Ishikawa (cell line): ENCODE results near the gene SEMA4C.

ENCODE experiments used
- CEBPB ChIP-seq: IDR thresholded peaks from 2 replicates; pipeline ENCODE4 v1.6.1; 2012
- CREB1 ChIP-seq: IDR thresholded peaks from 2 replicates; pipeline ENCODE4 v1.6.1; 2012; ENCODE audit warnings: low read depth
- EP300 ChIP-seq: IDR thresholded peaks from 2 replicates; pipeline ENCODE4 v1.6.1; 2012; ENCODE audit warnings: borderline replicate concordance
- FOXM1 ChIP-seq: IDR thresholded peaks from 2 replicates; pipeline ENCODE4 v1.6.1; 2012; ENCODE audit warnings: low read depth, borderline replicate concordance
- MAX ChIP-seq: IDR thresholded peaks from 2 replicates; pipeline ENCODE4 v1.6.1; 2012
- NFIC ChIP-seq: IDR thresholded peaks from 2 replicates; pipeline ENCODE4 v1.6.1; 2012
- RAD21 ChIP-seq: IDR thresholded peaks from 2 replicates; pipeline ENCODE4 v1.6.1; 2012; ENCODE audit warnings: low read depth
- REST ChIP-seq: IDR thresholded peaks from 2 replicates; pipeline ENCODE4 v1.6.1; 2012; ENCODE audit warnings: low read depth, mild to moderate bottlenecking
- TAF1 ChIP-seq: IDR thresholded peaks from 2 replicates; pipeline ENCODE4 v1.6.1; 2012; ENCODE audit warnings: low read depth, mild to moderate bottlenecking
- TCF12 ChIP-seq: IDR thresholded peaks from 2 replicates; pipeline ENCODE4 v1.6.1; 2012; ENCODE audit warnings: low read depth
- USF1 ChIP-seq: IDR thresholded peaks from 2 replicates; pipeline ENCODE4 v1.6.1; 2012
- YY1 ChIP-seq: IDR thresholded peaks from 2 replicates; pipeline ENCODE4 v1.6.1; 2012; ENCODE audit warnings: low read depth
- ZBTB7A ChIP-seq: IDR thresholded peaks from 2 replicates; pipeline ENCODE4 v1.6.1; 2012; ENCODE audit warnings: low read depth

SEMA4C gene

GRCh38 chr2:96865654-96866053 is 4.2 kb downstream of the SEMA4C start:
- no peak for TF ChIP-seq CREB1

- TF ChIP-seq CEBPB (no peak), FOXM1 (no peak)
Measured at GRCh38 chr2:96864343-96865091, 5.4 kb downstream of the SEMA4C start.

- TF ChIP-seq FOXM1, result no peak
- TF ChIP-seq TAF1, result no peak
- no peak for TF ChIP-seq USF1
Measured at GRCh38 chr2:96863575-96864342, 6.1 kb downstream of the SEMA4C start.

GRCh38 chr2:96861074-96861473 is 8.8 kb downstream of the SEMA4C start:
- TF ChIP-seq CREB1, result no peak
- TF ChIP-seq FOXM1, result no peak

GRCh38 chr2:96860065-96861029 is 9.5 kb downstream of the SEMA4C start:
- TF ChIP-seq FOXM1 (no peak), ZBTB7A (no peak)

- TF ChIP-seq NFIC, result no peak
- no peak for TF ChIP-seq TCF12
Measured at GRCh38 chr2:96859681-96860064, 10.2 kb downstream of the SEMA4C start.

- no peak for TF ChIP-seq REST
- no peak for TF ChIP-seq CEBPB
- no peak for TF ChIP-seq ZBTB7A
- 0 out of 2 replicates have a peak, but pooled peaks have one; percentile 14 for TF ChIP-seq NFIC
Measured at GRCh38 chr2:96859099-96859649, 10.7 kb downstream of the SEMA4C start.

GRCh38 chr2:96857667-96858372 is 12.1 kb downstream of the SEMA4C start, which contains the start of gene ANKRD39:
Gene ANKRD39, minus strand, starts transcription at chr2:96858016. Its CDS starts 29 bp downstream, at chr2:96857987.
- no peak for TF ChIP-seq NFIC
- TF ChIP-seq EP300, result peak; percentile 10; the same call in 1 of the 2 replicates
- peak; percentile 90 for TF ChIP-seq RAD21
- TF ChIP-seq TCF12, result no peak; the same call in 1 of the 2 replicates
- TF ChIP-seq MAX, result peak; percentile 19
- TF ChIP-seq FOXM1, result no peak
- peak; percentile 48 for TF ChIP-seq TAF1
- peak; percentile 82 for TF ChIP-seq YY1
- TF ChIP-seq USF1, result no peak
